Endothelial cell of umbilical vein (primary cell): ENCODE results near the gene ACER3. TPM values are rescaled to one million over a fixed set of nuclear protein-coding genes. Genes with fewer than 3 reads are reported as not detected.

ENCODE experiments used
- BruUV-seq: library from RNA; stranded (reverse); fragments of 400-500 nt; replicated peaks from 2 replicates; lab custom pipeline; 2021; lab: Mats Ljungman, UMichigan
- CTCF ChIA-PET: fragments of 300-600, 350-600 bp; sonication (Branson Sonifier 250); formaldehyde crosslinking; loops from one replicate; lab custom pipeline; 2021; ENCODE audit warnings: antibody characterized with exemption, inconsistent platforms; lab: Charles Lee
- POLR2A ChIA-PET: fragments of 300-600, 350-600 bp; sonication (Branson Sonifier 250); formaldehyde crosslinking; loops from one replicate; lab custom pipeline; 2021; ENCODE audit warnings: antibody characterized with exemption, inconsistent platforms; lab: Charles Lee
- DNase-seq: peaks from one replicate; pipeline ENCODE4 v3.0.0-alpha.2; 2011; ENCODE audit warnings: low read depth, low spot score
- FAIRE-seq: peaks from 2 replicates; lab custom pipeline; 2011; peaks lifted over from hg19 to GRCh38; lab: Jason Lieb, UNC
- H2AFZ ChIP-seq: 2 replicates; pipeline ENCODE4 v1.6.0; 2012; ENCODE audit warnings: low read depth, low read length, control low read depth, inconsistent platforms
- H3K27ac ChIP-seq: 2 replicates; pipeline ENCODE4 v1.5.1; 2011; ENCODE audit warnings: low read depth, mild to moderate bottlenecking, control low read depth, low read length, moderate library complexity; ENCODE audit not compliant: insufficient read depth
- H3K27me3 ChIP-seq, 2 experiments: 2 replicates each; pipeline versions ENCODE4 v1.6.0 to v1.6.1; 2011; ENCODE audit warnings: low read length in 2 of 2, mixed read lengths in 1 of 2; ENCODE audit not compliant: control insufficient read depth in 2 of 2, insufficient read depth in 2 of 2
- H3K36me3 ChIP-seq, 2 experiments: 2 replicates in 1 of 2; 3 replicates in 1 of 2; pipeline ENCODE4 v1.5.1; 2011; ENCODE audit warnings: low read length in 2 of 2, mild to moderate bottlenecking in 1 of 2, moderate library complexity in 1 of 2; ENCODE audit not compliant: control insufficient read depth in 2 of 2, insufficient read depth in 2 of 2; ENCODE audit errors: extremely low read depth in 1 of 2
- H3K4me1 ChIP-seq: 3 replicates; pipeline ENCODE4 v1.5.1; 2011; ENCODE audit warnings: mild to moderate bottlenecking, low read length; ENCODE audit not compliant: control insufficient read depth, insufficient read depth; ENCODE audit errors: extremely low read depth
- H3K4me2 ChIP-seq: 2 replicates; pipeline ENCODE4 v1.6.1; 2011; ENCODE audit warnings: low read length, control low read depth, mixed read lengths; ENCODE audit not compliant: insufficient read depth
- H3K4me3 ChIP-seq, 3 experiments: fragments of 200-600 bp in 1 of 3; sonication (generic), shearing (Covaris generic) in 1 of 3; replicated peaks in 1 of 3; 2 replicates each; pipeline ENCODE4 v1.5.1; 2011 to 2016; ENCODE audit warnings: control low read depth in 3 of 3, low read length in 3 of 3, mild to moderate bottlenecking in 2 of 3, inconsistent platforms in 1 of 3, low read depth in 1 of 3, moderate library complexity in 1 of 3; ENCODE audit not compliant: insufficient read depth in 1 of 3
- H3K79me2 ChIP-seq: 2 replicates; pipeline ENCODE4 v1.6.0; 2012; ENCODE audit warnings: low read length, inconsistent platforms; ENCODE audit not compliant: control insufficient read depth, insufficient read depth
- H3K9ac ChIP-seq: replicated peaks from 2 replicates; pipeline ENCODE3; 2011; ENCODE audit warnings: low read length, control low read depth; ENCODE audit not compliant: insufficient read depth; ENCODE audit errors: extremely low read depth
- H3K9me1 ChIP-seq: replicated peaks from 3 replicates; pipeline ENCODE4 v1.6.0; 2011; ENCODE audit warnings: mild to moderate bottlenecking, low read length; ENCODE audit not compliant: control insufficient read depth, insufficient read depth; ENCODE audit errors: extremely low read depth
- H3K9me3 ChIP-seq: replicated peaks from 2 replicates; pipeline ENCODE4 v1.5.1; 2012; ENCODE audit warnings: low read length, inconsistent platforms; ENCODE audit not compliant: control insufficient read depth, insufficient read depth
- H4K20me1 ChIP-seq: replicated peaks from 2 replicates; pipeline ENCODE3; 2011; ENCODE audit warnings: mild to moderate bottlenecking, low read length; ENCODE audit not compliant: control insufficient read depth, insufficient read depth; ENCODE audit errors: extremely low read depth
- CTCF ChIP-seq, 2 donors: IDR thresholded peaks; 1 replicate in 1 of 2; 2 replicates in 1 of 2; pipeline ENCODE4 v1.5.1; 2011; ENCODE audit warnings: low read length in 2 of 2, mild to moderate bottlenecking in 2 of 2, moderate library complexity in 2 of 2, control low read depth in 1 of 2, inconsistent platforms in 1 of 2, low read depth in 1 of 2; ENCODE audit not compliant: insufficient read depth in 1 of 2; ENCODE audit errors: extremely low read depth in 1 of 2
- EZH2 ChIP-seq: IDR thresholded peaks from 2 replicates; pipeline ENCODE4 v1.6.1; 2012; ENCODE audit warnings: borderline replicate concordance, low read depth, mild to moderate bottlenecking, moderate library complexity, low read length, inconsistent platforms; ENCODE audit not compliant: severe bottlenecking
- FOS ChIP-seq: IDR thresholded peaks from 2 replicates; pipeline ENCODE4 v1.6.1; 2011; ENCODE audit warnings: mild to moderate bottlenecking, low read length, moderate library complexity, borderline replicate concordance; ENCODE audit not compliant: insufficient read depth
- GATA2 ChIP-seq: IDR thresholded peaks from 2 replicates; pipeline ENCODE4 v1.7.0; 2011; ENCODE audit warnings: low read depth, mild to moderate bottlenecking, moderate library complexity, mixed read lengths, low read length; ENCODE audit not compliant: insufficient read length, insufficient read depth
- JUN ChIP-seq: IDR thresholded peaks from 2 replicates; pipeline ENCODE4 v1.6.1; 2011; ENCODE audit warnings: borderline replicate concordance, low read depth; ENCODE audit not compliant: insufficient read length, insufficient read depth
- MAX ChIP-seq: IDR thresholded peaks from 2 replicates; pipeline ENCODE4 v1.6.1; 2011; ENCODE audit not compliant: insufficient read depth, insufficient read length
- MYC ChIP-seq: IDR thresholded peaks from one replicate; pipeline ENCODE4 v1.6.1; 2011; ENCODE audit warnings: mild to moderate bottlenecking, low read depth, low read length
- POLR2A ChIP-seq: IDR thresholded peaks from 2 replicates; pipeline ENCODE4 v1.6.1; 2012; ENCODE audit warnings: low read depth, mild to moderate bottlenecking, control low read depth, low read length
- POLR2AphosphoS5 ChIP-seq: IDR thresholded peaks from 2 replicates; pipeline ENCODE4 v1.6.1; 2012; ENCODE audit warnings: low read depth, mild to moderate bottlenecking, control low read depth, low read length, moderate library complexity; ENCODE audit not compliant: insufficient read depth
- dilution Hi-C: fragments of 300-500 bp; cut with MboI; formaldehyde crosslinking; loops from one replicate; pipeline ENCODE4 v1.15.0; 2019; ENCODE audit warnings: low sequenced_read_pairs; ENCODE audit not compliant: extremely low pct_ligation_motif_present
- intact Hi-C: fragments of 100-400 bp; cut with micrococcal nuclease; formaldehyde crosslinking; loops from one replicate; pipeline ENCODE4 v1.10.0; 2022
- polyA plus RNA-seq, 4 experiments: library from polyadenylated mRNA; depleted of rRNA in 3 of 4; stranded (reverse) in 3 of 4; unstranded in 1 of 4; fragments of >200 nt; gene quantifications; 2 replicates each; pipeline versions ENCODE4 v1.2.1 to v1.2.3, GENCODE V29; 2011 to 2012; ENCODE audit warnings: missing spikeins in 1 of 4
- total RNA-seq: library from RNA; stranded (reverse); gene quantifications from 2 replicates; pipeline ENCODE4 v1.2.3, GENCODE V29; 2021

The ACER3 gene
- total and polyA plus RNA-seq, 2 donors (not counting 3 experiments of a cell fraction or from before 2014, with no cell fraction given): 9.9 to 31.6 TPM

GRCh38 chr11:76974179-76974891, 113.6 kb downstream of the ACER3 start:
- H3K27ac ChIP-seq: no peak overlapping the region
- no peaks in the 10 kb centered on the region for H3K27me3 ChIP-seq
- FAIRE-seq (no peak), DNase-seq (no peak)
- H3K4me1 ChIP-seq: no peaks in the 10 kb centered on the region
- no peak for TF ChIP-seq POLR2AphosphoS5
- no peak for TF ChIP-seq JUN
- no peak for TF ChIP-seq FOS
- no peak for TF ChIP-seq POLR2A
- no peak for TF ChIP-seq GATA2
- no peak for TF ChIP-seq MAX
- no peak for TF ChIP-seq MYC
- no peak for TF ChIP-seq CTCF (IDR thresholded peaks at IDR 0.05; ENCODE audit: extremely low read depth in 1 of 2, insufficient read depth in 1 of 2, low read depth in 1 of 2, low read length in 2 of 2)
- no peak for TF ChIP-seq EZH2
- peaks cover 0 to 2% of the 10 kb centered on the region in 2 experiments for H3K36me3 ChIP-seq
- H4K20me1 ChIP-seq: no peaks in the 10 kb centered on the region
- H3K79me2 ChIP-seq: no peaks in the 10 kb centered on the region
- BruUV-seq: no TSS peak
- dilution Hi-C loops: no loop called here
- no peak overlapping the region for H3K4me3 ChIP-seq
- CTCF ChIA-PET: interaction anchor here (0.7 kb wide), 1 partner anchor 73 kb away, joined by 3 read pairs; no protein-coding TSS in a partner anchor
- POLR2A ChIA-PET: no interaction called here
- no peak overlapping the region for H2AFZ ChIP-seq
- H3K9ac ChIP-seq: no peak overlapping the region
- H3K4me2 ChIP-seq: no peak overlapping the region
- no peaks in the 10 kb centered on the region for H3K9me3 ChIP-seq
- H3K9me1 ChIP-seq: no peaks in the 10 kb centered on the region
- intact Hi-C loops: no loop called here
